ENCODE measurements around the gene BST1.

The BST1 gene

GRCh38 chr4:15769202-15769601 is 66.3 kb downstream of the BST1 start:
- TF ChIP-seq, protein P1, sequence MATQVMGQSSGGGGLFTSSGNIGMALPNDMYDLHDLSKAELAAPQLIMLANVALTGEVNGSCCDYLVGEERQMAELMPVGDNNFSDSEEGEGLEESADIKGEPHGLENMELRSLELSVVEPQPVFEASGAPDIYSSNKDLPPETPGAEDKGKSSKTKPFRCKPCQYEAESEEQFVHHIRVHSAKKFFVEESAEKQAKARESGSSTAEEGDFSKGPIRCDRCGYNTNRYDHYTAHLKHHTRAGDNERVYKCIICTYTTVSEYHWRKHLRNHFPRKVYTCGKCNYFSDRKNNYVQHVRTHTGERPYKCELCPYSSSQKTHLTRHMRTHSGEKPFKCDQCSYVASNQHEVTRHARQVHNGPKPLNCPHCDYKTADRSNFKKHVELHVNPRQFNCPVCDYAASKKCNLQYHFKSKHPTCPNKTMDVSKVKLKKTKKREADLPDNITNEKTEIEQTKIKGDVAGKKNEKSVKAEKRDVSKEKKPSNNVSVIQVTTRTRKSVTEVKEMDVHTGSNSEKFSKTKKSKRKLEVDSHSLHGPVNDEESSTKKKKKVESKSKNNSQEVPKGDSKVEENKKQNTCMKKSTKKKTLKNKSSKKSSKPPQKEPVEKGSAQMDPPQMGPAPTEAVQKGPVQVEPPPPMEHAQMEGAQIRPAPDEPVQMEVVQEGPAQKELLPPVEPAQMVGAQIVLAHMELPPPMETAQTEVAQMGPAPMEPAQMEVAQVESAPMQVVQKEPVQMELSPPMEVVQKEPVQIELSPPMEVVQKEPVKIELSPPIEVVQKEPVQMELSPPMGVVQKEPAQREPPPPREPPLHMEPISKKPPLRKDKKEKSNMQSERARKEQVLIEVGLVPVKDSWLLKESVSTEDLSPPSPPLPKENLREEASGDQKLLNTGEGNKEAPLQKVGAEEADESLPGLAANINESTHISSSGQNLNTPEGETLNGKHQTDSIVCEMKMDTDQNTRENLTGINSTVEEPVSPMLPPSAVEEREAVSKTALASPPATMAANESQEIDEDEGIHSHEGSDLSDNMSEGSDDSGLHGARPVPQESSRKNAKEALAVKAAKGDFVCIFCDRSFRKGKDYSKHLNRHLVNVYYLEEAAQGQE (IDR thresholded peaks at IDR 0.05; ENCODE audit: insufficient replicate concordance, low read depth), result no peak
- TF ChIP-seq POLR2AphosphoS5 (IDR thresholded peaks at IDR 0.05; ENCODE audit: low read depth) (no peak), GABPA (IDR thresholded peaks at IDR 0.05; ENCODE audit: low read depth) (no peak), CTCF (IDR thresholded peaks at IDR 0.05; ENCODE audit: insufficient read depth, low read length) (no peak), SPI1 (IDR thresholded peaks at IDR 0.05; ENCODE audit: borderline replicate concordance, low read depth) (no peak)
- no peaks in the 10 kb centered on the region for H3K27me3 ChIP-seq (ENCODE audit: insufficient read depth, poor library complexity, severe bottlenecking)
- H3K27ac ChIP-seq (replicated peaks), result no peak overlapping the region
- H3K4me3 ChIP-seq (replicated peaks; ENCODE audit: insufficient read depth, low read length), result no peak overlapping the region
- DNase-seq (ENCODE audit: low read depth in 1 of 2, low spot score in 1 of 2), result no peak

- no peak overlapping the region for H3K27ac ChIP-seq (replicated peaks)
- DNase-seq (ENCODE audit: low read depth in 1 of 2, low spot score in 1 of 2), result no peak
- no peak overlapping the region for H3K4me3 ChIP-seq (replicated peaks; ENCODE audit: insufficient read depth, low read length)
Measured at GRCh38 chr4:15771216-15772058, 68.6 kb downstream of the BST1 start.

GRCh38 chr4:15774020-15774420 is 71.2 kb downstream of the BST1 start:
- TF ChIP-seq CTCF (IDR thresholded peaks at IDR 0.05; ENCODE audit: insufficient read depth, low read length), result no peak
- TF ChIP-seq, protein P1 (IDR thresholded peaks at IDR 0.05; ENCODE audit: insufficient replicate concordance, low read depth), result no peak
- no peak for TF ChIP-seq GABPA (IDR thresholded peaks at IDR 0.05; ENCODE audit: low read depth)
- Histone ChIP-seq H3K27me3 (ENCODE audit: insufficient read depth, poor library complexity, severe bottlenecking) (no peaks in the 10 kb centered on the region), H3K27ac (replicated peaks) (no peak overlapping the region), H3K4me3 (replicated peaks; ENCODE audit: insufficient read depth, low read length) (no peak overlapping the region)
- no peak for DNase-seq (ENCODE audit: low read depth in 1 of 2, low spot score in 1 of 2)

More at GRCh38 chr4:15771216-15772058, 68.6 kb downstream of the BST1 start:
- no peaks in the 10 kb centered on the region for H3K27me3 ChIP-seq (ENCODE audit: insufficient read depth, poor library complexity, severe bottlenecking)
- TF ChIP-seq GABPA (IDR thresholded peaks at IDR 0.05; ENCODE audit: low read depth), result no peak
- TF ChIP-seq, protein P1 (IDR thresholded peaks at IDR 0.05; ENCODE audit: insufficient replicate concordance, low read depth), result no peak
- TF ChIP-seq CTCF (IDR thresholded peaks at IDR 0.05; ENCODE audit: insufficient read depth, low read length), result no peak

All from HL-60 (cell line).